GM18505 (cell line): ENCODE results near the gene SYT7.
"Not testable (repeated sequence)": the region's sequence is repeated elsewhere in the genome, so short reads cannot be mapped to it uniquely, and the experiment has no call there.

Source experiments
- ATAC-seq: cut with Tn5 transposase; IDR thresholded peaks from one replicate; pipeline ENCODE4 v1.9.1; 2021; ENCODE audit not compliant: unreplicated experiment
- POLR2A ChIP-seq: IDR thresholded peaks from 4 replicates; pipeline ENCODE4 v1.6.1; 2011; ENCODE audit warnings: borderline replicate concordance; ENCODE audit not compliant: insufficient read depth, insufficient read length; ENCODE audit errors: extremely low read depth

Gene SYT7

DNA sequence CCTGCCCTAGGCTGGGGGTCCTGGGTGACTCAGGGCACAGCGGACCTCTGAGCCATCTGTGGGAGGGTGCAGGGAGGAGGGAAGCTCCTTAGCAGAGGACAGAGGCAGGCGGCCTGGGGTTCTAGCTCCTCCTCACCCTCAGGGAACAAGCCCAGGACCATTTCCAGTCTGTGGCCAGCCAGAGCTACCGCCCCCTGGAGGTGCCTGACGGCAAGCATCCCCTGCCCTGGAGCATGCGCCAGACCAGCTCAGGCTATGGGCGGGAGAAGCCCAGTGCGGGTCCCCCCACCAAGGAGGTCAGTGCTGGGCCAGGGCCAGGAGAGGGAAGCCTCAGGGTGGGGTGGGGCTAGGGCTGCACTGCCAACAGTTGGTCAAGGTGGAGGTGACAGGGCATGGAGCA, 98.4 kb downstream of the SYT7 start:
- no peak for ATAC-seq
- TF ChIP-seq POLR2A: no peak

GRCh38 chr11:61481806-61482205, 99.1 kb downstream of the SYT7 start:
- ATAC-seq: no peak
- no peak for TF ChIP-seq POLR2A

GRCh38 chr11:61480994-61481335, 99.9 kb downstream of the SYT7 start:
- TF ChIP-seq POLR2A: no peak
- ATAC-seq: no peak

DNA sequence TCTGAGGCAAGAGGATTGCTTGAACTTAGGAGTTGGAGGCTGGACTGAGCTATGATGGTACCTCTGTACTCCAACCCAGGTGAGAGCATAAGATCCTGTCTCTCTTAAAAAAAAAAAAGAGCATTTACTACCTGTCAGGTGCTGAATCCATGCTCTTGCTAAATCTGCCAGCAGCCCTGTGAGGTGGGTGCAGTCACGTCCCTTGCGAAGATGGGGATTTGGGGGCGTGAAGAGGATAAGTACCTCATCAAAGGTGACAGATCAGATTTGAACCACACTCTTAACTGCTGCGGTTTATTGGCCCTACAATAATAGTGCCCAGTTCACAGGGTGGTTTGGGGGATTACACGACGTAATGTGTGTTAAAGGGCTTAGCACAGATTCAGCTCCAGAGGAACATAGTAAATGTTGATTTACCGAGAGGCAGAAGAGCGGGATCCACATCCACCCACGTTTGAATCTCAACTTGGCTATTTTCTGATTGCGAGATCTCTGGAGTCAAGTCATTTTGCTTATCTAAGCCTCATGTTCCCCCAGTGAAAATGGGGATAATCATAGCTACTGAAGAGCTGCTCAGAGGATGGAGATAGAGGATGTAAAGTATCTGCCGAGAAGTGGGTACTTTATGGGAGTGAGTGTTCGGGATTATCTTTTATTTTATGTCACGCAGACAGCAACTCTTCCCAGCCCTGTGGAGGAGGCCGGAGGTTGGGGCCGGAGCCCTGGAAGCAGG, 100.4 kb downstream of the SYT7 start:
- TF ChIP-seq POLR2A: no peak
- no peak for ATAC-seq

DNA sequence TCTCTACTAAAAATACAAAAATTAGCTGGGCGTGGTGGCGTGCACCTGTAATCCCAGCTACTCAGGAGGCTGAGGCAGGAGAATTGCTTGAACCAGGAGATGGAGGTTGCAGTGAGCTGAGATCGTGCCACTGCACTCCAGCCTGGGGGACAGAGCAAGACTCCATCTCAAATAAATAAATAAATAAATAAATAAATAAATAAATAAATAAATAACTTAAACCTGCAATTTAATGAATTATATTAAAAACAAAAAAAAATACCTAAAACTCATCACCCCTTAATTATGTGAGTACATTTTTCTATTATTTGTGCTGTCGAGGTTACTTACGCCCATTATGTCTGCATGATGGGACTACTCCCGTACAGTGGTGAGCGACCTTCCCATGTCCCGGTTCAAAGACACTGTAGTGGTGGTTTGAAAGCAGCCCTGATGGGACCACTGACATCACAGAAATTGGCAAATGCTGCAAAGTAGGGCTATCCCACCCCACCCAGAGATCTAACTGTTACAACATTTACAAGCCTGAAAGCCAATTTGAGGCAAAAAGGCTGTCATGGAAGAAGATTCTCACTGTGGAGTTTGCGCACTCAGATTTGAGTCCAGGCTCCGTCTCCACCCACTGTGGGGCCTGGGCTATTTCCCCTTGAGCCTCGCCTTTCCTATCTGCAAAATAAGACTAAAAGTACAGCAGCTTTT, 101.4 kb downstream of the SYT7 start:
- ATAC-seq: not testable (repeated sequence)

GRCh38 chr11:61477727-61478148, 103.1 kb downstream of the SYT7 start:
- ATAC-seq: no peak
- TF ChIP-seq POLR2A: no peak

GRCh38 chr11:61477126-61477525, 103.8 kb downstream of the SYT7 start:
- ATAC-seq: no peak
- no peak for TF ChIP-seq POLR2A

DNA sequence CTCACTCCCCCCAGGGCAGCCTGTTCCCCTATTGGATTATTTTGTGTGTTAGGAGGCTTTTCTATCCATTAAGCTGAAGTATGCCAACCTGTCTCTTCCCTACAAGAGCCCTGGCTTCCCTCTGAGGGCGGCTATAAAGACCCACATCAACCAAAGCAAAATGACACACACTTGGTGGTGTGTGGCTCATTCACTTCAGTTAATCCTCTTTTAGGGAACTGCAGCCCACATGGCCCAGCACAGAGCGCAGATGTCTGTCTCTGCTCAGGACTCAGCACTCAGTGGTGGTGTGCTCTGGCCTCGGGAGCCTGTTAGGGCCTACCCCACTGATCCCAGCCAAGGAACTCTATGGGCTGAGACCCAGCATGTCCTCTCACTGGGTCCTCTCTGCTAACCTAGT, 104.5 kb downstream of the SYT7 start:
- ATAC-seq: no peak
- TF ChIP-seq POLR2A: no peak

- ATAC-seq: no peak
- TF ChIP-seq POLR2A: no peak
Observed at GRCh38 chr11:61475433-61475832, 105.4 kb downstream of the SYT7 start.

- TF ChIP-seq POLR2A: no peak
- ATAC-seq: no peak
Observed at GRCh38 chr11:61474013-61474643, 106.7 kb downstream of the SYT7 start.

- ATAC-seq: no peak
- no peak for TF ChIP-seq POLR2A
Observed at GRCh38 chr11:61473370-61474012, 107.4 kb downstream of the SYT7 start.

GRCh38 chr11:61472868-61473267, 108.0 kb downstream of the SYT7 start:
- no peak for ATAC-seq
- no peak for TF ChIP-seq POLR2A

DNA sequence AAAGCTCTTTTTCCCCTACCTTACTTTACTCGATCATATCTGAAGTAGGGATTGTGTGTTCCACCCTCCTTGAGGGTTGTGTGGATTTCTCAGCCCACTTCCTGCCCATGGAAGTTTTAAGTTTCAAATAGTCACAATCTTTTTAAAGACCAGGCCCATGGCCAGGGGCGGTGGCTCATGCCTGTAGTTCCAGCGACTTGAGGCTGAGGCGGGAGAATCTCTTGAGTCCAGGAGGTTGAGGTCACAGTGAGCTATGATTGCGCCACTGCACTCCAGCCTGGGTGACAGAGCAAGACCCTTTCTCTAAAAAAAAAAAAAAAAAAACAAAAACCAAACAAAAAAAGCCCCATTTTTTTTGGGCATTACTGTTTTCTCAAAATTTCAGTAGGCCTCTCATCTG, 108.6 kb downstream of the SYT7 start:
- ATAC-seq: no peak
- no peak for TF ChIP-seq POLR2A

GRCh38 chr11:61468002-61468401, 112.9 kb downstream of the SYT7 start:
- TF ChIP-seq POLR2A: no peak
- no peak for ATAC-seq

GRCh38 chr11:61467602-61468001, 113.3 kb downstream of the SYT7 start:
- not testable (repeated sequence) for ATAC-seq
